ENCODE results near the gene TMEM117. TPM values are rescaled to one million over a fixed set of nuclear protein-coding genes. Genes with fewer than 3 reads are reported as not detected.
A peak's percentile ranks its signal among the peaks of the same experiment; 100 is the strongest.

Gene TMEM117
- total RNA-seq, 1 experiment from 2014 or later, result 5.3 TPM

DNA sequence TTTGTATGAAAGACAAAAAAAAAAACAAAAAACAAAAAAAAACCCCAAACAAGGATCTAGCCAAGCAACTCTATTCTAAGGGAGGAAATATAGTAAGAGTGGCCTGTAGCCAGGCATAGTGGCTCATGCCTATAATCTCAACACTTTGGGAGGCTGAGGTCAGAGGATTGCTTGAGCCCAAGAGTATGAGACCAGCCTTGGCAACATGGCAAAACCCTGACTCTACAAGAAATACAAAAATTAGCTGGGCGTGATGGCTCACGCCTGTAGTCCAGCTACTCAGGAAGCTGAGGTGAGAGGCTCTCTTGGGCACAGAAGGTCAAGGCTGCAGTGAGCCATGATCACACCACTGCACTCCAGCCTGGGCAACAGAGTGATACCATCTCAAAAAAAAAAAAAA lies 47.9 kb downstream of the TMEM117 start:
- DNase-seq (ENCODE audit: low read depth), result no peak

DNA sequence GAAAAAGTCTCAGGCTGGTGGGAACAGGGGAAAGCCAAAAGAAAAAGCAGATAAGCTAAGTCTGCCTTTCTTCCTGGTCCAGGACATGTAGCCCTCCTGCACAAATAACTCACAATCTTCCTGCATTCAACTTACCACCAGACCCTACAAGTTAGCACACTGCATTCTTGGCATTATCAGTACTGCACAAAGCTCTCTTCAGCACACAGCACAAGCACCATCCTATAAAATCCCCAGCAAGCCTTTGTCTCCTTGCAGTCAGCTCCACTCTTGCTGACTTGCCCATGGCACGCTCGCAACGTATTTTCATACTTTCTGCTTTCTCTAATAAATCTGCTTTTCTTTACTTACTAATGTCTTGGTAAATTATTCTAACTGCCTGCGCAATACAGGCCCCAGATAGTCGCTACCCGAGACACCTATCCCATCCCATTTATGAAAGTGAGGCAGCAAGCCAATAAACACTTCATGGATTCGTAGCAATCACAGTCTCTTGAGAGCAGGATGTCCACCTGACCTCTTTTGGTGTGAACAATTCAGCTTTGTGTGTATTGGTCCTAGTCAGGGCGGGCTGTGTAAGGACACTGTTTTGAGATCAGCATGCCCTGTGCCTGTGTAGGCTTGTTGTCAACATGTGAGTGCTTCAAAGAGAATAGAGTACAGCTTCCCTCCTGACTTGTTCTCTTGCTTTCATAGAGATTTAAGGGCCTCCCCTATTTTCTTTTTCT lies 49.0 kb downstream of the TMEM117 start:
- DNase-seq (ENCODE audit: low read depth), result no peak

- DNase-seq (ENCODE audit: low read depth), result no peak
These were observed 51.5 kb downstream of the TMEM117 start for GRCh38 chr12:43887397-43887796.

- no peak for DNase-seq (ENCODE audit: low read depth)
These were observed 56.1 kb downstream of the TMEM117 start for GRCh38 chr12:43891856-43892574.

GRCh38 chr12:43893670-43894069 lies 57.8 kb downstream of the TMEM117 start:
- DNase-seq (ENCODE audit: low read depth), result peak; percentile 71

DNA sequence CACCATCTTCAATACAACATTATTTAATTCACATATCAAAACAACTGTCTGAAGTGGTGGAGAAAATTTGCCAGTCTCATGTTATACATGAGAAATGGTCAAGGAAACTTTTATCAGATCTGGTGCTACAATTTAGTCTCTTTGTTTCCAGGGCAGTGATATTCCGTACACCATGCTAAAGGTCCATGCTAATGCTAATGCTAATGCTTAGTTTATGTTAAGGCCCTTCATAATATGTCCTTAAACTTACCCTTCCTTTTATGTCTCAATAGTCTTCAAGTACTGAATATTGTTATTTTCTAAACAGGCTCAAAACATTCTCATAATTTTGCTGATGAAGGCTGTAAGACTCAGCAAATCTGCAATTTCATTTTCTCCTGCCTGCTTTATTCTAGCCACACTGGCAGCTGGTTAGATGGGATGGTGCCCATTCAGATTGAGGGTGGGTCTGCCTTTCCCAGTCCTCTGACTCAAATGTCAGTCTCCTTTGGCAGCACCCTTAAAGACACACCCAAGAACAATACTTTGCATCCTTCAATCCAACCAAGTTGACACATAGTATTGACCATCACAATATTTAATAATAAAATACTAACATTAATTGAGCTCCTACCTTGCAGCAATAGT lies 59.8 kb downstream of the TMEM117 start:
- DNase-seq (ENCODE audit: low read depth), result no peak

GRCh38 chr12:43896496-43896895 lies 60.6 kb downstream of the TMEM117 start:
- DNase-seq (ENCODE audit: low read depth), result no peak

GRCh38 chr12:43898474-43898873 lies 62.6 kb downstream of the TMEM117 start:
- DNase-seq (ENCODE audit: low read depth), result no peak

- DNase-seq (ENCODE audit: low read depth), result no peak
These were observed 63.7 kb downstream of the TMEM117 start for GRCh38 chr12:43899574-43899973.

DNA sequence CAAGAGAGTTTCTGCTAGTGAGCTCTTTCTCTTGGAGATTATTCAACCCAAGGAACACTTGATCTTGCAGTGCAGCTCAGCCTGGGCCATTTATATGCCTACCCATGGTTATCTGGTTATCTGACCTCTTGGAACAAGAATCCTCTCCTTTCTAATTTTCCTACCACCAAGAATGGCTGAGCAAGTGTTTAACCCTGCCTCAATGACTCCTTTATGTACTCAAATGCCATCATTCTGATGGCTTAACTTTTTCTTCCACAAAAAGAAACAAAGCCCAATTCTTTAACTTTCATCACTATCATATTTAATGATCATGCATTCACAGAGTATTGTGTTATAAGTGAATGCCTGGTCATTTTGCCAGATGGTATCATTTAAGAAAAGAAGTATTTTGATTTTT lies 67.8 kb downstream of the TMEM117 start:
- DNase-seq (ENCODE audit: low read depth), result no peak

DNA sequence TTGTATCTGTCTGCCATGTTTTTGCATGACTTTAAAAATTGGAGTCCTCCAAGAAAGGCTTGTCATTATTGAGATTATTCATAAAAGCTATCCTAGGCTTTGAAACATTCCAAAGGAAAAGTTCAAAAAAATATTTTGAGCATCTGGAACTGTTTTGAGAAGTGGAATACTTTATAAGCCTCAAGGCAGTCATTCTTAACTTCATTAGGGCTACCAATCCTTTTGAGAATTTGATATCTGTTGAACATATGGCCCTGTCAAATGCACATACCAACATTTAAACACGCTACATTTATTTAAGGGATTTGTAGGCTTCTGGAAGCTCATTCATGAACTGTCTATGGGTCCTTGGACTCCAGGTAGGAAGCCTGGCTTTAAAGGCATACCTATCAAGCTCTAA lies 77.0 kb downstream of the TMEM117 start:
- DNase-seq (ENCODE audit: low read depth), result no peak

- DNase-seq (ENCODE audit: low read depth), result no peak
These were observed 78.5 kb downstream of the TMEM117 start for GRCh38 chr12:43914391-43914790.

DNA sequence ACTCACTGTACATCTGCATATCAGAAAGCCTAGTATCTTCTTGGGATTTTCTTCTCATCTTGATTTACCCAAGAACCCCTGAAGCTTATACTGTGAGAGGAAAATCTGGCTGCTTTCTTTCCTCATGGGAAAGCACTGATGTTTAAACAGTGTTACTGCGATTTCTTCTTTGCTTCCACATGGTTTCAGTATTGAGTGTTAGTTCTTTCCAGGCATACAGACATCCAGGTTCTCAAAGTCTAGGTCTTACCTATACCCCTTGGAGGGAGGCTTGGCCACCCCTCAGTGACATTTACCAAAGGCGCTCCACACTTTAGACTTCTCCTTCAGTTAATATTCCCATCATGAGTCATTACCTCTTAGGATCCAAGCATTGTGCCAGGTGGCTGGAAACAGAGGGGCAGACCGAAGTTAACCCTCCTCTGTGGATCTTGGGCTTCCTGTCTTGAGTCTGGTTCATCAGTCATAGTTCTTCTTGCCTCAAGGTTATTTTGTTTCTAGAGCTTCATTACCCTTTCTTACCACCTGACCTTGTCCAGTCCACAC lies 79.1 kb downstream of the TMEM117 start:
- peak; percentile 18 for DNase-seq (ENCODE audit: low read depth)

- no peak for DNase-seq (ENCODE audit: low read depth)
These were observed 82.0 kb downstream of the TMEM117 start for GRCh38 chr12:43917896-43918295.

- peak; percentile 10 for DNase-seq (ENCODE audit: low read depth)
These were observed 85.9 kb downstream of the TMEM117 start for GRCh38 chr12:43921666-43922337.

DNA sequence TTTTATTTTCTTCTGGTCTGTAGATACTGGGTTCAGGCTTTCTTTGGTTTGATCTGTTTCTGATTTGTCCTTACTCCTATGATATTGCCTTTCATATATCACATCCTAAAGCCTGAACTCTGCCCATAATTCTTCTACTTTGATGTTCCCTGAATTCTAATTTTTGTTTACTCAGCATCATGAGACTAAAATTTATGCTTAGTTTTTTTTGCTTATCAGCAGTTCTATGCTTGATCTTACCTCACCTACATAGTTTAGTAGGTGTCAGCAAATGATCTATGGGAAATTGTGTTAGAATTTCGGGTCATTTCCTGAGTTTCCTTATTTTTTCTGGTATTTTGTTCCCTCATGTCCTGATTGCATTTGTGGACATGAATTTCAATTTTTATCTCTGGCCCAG lies 94.2 kb downstream of the TMEM117 start:
- DNase-seq (ENCODE audit: low read depth), result no peak

DNA sequence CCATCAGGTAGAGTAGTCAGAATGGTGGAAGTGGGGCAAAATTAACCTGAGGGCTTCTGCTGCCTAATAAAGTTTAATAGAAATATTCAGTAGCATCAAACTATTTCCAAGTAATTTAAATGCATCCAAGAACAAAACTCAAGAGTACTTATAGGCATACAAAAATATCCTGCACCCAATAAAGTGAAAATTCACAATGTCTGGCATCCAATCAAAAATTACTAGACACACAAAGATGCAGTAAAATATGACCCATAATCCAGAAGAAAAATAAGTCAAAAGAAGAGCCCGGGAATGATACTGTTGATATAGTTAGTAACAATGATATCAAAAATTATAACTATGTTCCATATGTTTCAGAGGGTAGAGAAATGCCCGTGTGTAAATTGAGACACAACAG lies 95.3 kb downstream of the TMEM117 start:
- DNase-seq (ENCODE audit: low read depth), result no peak

DNA sequence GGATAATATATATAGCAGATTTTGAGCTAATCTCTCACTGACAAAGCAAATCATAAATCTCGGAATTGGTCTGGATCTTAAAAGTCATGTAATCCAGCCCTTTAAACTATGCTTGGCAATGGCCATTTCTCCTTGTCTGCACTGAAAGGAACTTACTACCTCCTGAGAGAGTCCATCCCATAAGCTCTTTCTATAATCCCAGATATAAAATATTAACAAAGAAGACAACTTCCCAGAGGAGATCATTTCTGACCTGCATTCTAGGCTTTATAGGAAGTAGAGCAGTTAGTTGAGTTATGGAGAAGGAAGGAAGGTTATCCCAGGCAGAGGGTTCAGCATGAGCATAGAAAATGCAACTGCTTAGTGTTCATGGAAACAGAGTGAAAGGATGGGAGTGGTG lies 99.7 kb downstream of the TMEM117 start:
- no peak for DNase-seq (ENCODE audit: low read depth)

DNA sequence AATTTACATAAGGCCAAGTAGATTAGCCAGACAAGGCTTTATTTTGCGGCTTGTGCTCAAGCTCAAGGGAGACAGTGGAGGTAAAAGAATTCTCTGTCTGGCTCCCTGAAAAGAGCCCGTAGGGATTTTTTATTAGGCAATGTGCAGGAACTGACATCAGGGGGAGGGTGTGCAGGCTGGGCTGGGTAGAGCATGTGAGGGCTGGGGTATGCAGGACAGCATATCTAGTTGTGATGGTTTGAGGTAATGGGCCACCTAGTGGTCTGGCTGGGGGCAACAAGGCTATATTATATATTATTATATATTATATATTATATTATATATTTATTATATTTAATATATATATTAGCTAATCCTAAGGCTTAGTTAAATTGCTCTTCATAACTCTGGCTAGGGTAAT lies 102.1 kb downstream of the TMEM117 start:
- peak; percentile 8 for DNase-seq (ENCODE audit: low read depth)

DNA sequence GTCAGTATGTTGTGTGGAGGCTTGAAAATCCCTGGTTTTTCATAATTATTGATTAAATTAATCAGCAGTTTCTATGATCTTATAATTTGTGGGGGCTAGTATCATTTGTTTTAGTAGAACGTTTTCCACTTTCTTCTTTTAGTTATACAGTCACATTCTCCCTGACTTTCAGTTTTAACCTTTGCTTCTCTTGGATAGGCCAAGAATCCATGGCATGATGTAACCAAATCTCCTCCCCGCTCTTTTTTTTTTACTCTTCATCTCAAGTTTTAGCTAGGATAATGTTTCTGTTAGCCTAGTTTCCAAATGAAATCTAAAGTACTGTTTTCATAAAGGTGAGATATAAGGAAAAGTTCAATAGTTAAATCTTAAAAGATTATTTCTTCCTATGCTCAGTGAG lies 106.5 kb downstream of the TMEM117 start:
- no peak for DNase-seq (ENCODE audit: low read depth)

- DNase-seq (ENCODE audit: low read depth), result no peak
These were observed 110.1 kb downstream of the TMEM117 start for GRCh38 chr12:43945983-43946382.

DNA sequence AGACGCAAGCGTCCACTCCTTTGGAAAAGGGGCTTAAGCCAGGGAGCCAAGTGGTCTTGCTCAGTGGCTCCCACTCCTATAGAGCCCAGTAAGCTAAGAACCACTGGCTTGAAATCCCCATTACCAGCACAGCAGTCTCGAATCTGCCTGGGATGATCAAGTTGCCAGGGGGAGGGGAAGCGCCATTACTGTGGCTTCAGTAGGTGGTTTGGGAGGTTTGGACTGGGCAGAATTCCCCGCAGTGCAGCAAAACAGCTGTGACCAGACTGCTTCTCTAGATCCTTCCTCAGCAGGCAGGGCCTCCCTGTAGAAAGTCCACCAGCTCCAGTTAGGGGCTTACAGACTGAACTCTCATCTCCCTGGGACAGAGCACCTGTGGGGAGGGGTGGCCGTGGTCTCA lies 115.4 kb downstream of the TMEM117 start:
- DNase-seq (ENCODE audit: low read depth), result no peak
